Measurements from ENCODE around the gene TBC1D8.

TBC1D8 gene

GRCh38 chr2:100974712-100975520 lies 176.3 kb downstream of the TBC1D8 start:
- DNase-seq (ENCODE audit: low read depth, low spot score) = no peak
- no peak overlapping the region for H3K4me3 ChIP-seq
- H3K9ac ChIP-seq (ENCODE audit: insufficient read length) = no peak overlapping the region
- H3K9me3 ChIP-seq (ENCODE audit: low read depth, low read length) = no peaks in the 10 kb centered on the region
- TF ChIP-seq EZH2 (IDR thresholded peaks at IDR 0.05) = no peak
- no peak for TF ChIP-seq POLR2AphosphoS5 (IDR thresholded peaks at IDR 0.05; ENCODE audit: borderline replicate concordance, low read depth, low read length)
- no peak for TF ChIP-seq FOXP2 (optimal IDR thresholded peaks at IDR 0.05; ENCODE audit: control extremely low read depth, extremely low read length, insufficient read depth)
- H3K36me3 ChIP-seq (ENCODE audit: insufficient read depth, low read length) = no peaks in the 10 kb centered on the region
- H3K27ac ChIP-seq = no peak overlapping the region

DNA sequence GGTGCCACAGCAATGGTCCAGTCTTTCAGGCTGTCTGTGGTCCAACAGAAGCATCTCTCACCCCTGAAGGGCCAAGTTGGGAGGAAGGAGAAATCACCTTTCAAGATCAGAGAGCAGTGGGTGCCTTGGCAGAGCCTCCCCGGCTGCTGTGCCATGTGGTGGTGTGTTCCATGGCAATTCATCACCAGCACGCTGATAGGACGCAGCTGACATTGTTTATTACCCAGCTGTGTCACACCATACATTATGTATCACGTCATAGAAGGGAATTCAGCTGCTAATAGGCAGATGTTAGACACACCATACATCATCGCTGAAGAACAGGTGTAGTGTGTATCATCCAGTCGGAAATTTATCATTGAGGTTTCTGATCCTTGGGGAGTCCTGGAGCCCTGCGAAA lies 178.7 kb downstream of the TBC1D8 start:
- Histone ChIP-seq H3K27ac (no peak overlapping the region), H3K36me3 (ENCODE audit: insufficient read depth, low read length) (no peaks in the 10 kb centered on the region), H3K4me3 (no peak overlapping the region), H3K9me3 (ENCODE audit: low read depth, low read length) (no peaks in the 10 kb centered on the region), H3K9ac (ENCODE audit: insufficient read length) (no peak overlapping the region)
- TF ChIP-seq EZH2 (IDR thresholded peaks at IDR 0.05) (no peak), FOXP2 (optimal IDR thresholded peaks at IDR 0.05; ENCODE audit: control extremely low read depth, extremely low read length, insufficient read depth) (no peak), POLR2AphosphoS5 (IDR thresholded peaks at IDR 0.05; ENCODE audit: borderline replicate concordance, low read depth, low read length) (no peak)
- DNase-seq (ENCODE audit: low read depth, low spot score) = no peak

- TF ChIP-seq FOXP2 (optimal IDR thresholded peaks at IDR 0.05; ENCODE audit: control extremely low read depth, extremely low read length, insufficient read depth) = no peak
- no peak for TF ChIP-seq EZH2 (IDR thresholded peaks at IDR 0.05)
- TF ChIP-seq POLR2AphosphoS5 (IDR thresholded peaks at IDR 0.05; ENCODE audit: borderline replicate concordance, low read depth, low read length) = no peak
Measured at GRCh38 chr2:100971221-100971620, 180.0 kb downstream of the TBC1D8 start.

DNA sequence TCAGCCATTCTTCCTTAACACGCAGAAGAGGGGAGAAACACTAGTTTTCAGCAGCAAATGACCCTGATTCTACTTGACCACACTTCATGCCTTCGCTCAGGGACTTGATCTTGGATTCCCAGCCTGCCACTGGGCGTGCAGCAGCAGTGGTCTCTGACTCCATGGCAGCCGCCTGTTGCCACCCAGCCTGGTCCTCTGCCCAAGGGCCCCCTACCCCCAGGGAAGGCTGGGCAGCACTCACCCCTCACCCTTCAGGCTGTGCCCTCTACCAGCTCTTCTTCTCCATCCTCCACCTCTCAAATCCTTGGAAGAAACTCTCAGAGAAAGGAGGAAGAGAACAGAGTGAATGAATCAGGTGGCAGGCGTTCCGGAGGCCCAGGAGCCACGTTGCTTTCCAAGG lies 181.2 kb downstream of the TBC1D8 start:
- Histone ChIP-seq H3K36me3 (ENCODE audit: insufficient read depth, low read length) (no peaks in the 10 kb centered on the region), H3K9me3 (ENCODE audit: low read depth, low read length) (no peaks in the 10 kb centered on the region), H3K27ac (no peak overlapping the region), H3K4me3 (no peak overlapping the region), H3K9ac (ENCODE audit: insufficient read length) (no peak overlapping the region)
- TF ChIP-seq POLR2AphosphoS5 (IDR thresholded peaks at IDR 0.05; ENCODE audit: borderline replicate concordance, low read depth, low read length) (no peak), EZH2 (IDR thresholded peaks at IDR 0.05) (no peak), FOXP2 (optimal IDR thresholded peaks at IDR 0.05; ENCODE audit: control extremely low read depth, extremely low read length, insufficient read depth) (no peak)
- no peak for DNase-seq (ENCODE audit: low read depth, low spot score)

More at GRCh38 chr2:100971221-100971620, 180.0 kb downstream of the TBC1D8 start:
- Histone ChIP-seq H3K27ac (no peak overlapping the region), H3K9ac (ENCODE audit: insufficient read length) (no peak overlapping the region), H3K4me3 (no peak overlapping the region), H3K9me3 (ENCODE audit: low read depth, low read length) (no peaks in the 10 kb centered on the region), H3K36me3 (ENCODE audit: insufficient read depth, low read length) (no peaks in the 10 kb centered on the region)
- DNase-seq (ENCODE audit: low read depth, low spot score) = no peak

DNA sequence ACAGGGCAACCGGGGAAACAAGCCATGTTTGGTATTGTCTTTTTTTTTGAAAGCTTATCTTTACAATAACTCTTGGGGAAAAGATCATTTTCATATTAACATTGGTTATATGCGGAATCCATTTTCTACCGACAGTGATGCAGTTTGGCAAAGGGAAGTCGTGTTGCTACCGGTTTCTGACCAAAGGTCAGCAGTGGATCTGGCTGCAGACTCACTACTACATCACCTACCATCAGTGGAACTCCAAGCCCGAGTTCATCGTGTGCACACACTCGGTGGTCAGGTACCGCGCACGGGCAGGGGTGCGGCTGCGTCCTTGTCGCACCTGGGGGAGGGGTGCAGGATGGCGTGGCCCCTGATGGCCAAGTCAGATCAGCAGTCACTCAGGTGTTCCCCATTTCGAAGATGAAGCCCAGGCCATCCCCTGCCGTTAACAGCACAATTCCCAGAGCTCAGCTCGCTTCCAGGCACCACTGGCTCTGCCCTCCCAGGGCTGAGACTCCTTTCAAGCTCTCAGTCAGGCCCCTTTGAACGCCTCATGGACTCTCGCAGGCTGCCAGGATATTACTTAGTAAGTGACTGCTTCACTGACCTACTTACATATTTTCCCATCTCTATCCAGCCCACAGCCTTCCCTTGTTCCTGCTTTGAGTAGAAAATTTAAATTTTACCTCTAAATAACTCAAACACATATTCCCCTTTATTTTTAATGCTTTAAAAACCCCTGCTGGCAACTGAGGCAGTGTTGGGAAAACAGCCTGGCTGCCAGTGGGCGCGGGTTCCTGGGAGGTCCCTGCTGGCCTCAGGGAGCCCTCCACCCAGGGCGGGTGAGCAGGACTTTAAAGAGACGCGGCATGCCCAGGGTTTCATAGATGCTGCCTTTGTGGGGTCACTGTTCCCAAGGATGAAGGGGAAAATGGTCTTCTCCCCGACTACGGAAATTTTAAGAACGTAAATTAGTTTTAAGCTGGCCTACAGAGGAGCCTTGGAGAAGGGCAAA lies 182.7 kb downstream of the TBC1D8 start:
- H3K36me3 ChIP-seq (ENCODE audit: insufficient read depth, low read length) = no peaks in the 10 kb centered on the region
- H3K9me3 ChIP-seq (ENCODE audit: low read depth, low read length) = no peaks in the 10 kb centered on the region
- no peak overlapping the region for H3K9ac ChIP-seq (ENCODE audit: insufficient read length)
- no peak overlapping the region for H3K27ac ChIP-seq
- H3K4me3 ChIP-seq = no peak overlapping the region
- DNase-seq (ENCODE audit: low read depth, low spot score) = no peak
- TF ChIP-seq EZH2 (IDR thresholded peaks at IDR 0.05) = no peak
- TF ChIP-seq FOXP2 (optimal IDR thresholded peaks at IDR 0.05; ENCODE audit: control extremely low read depth, extremely low read length, insufficient read depth) = no peak
- no peak for TF ChIP-seq POLR2AphosphoS5 (IDR thresholded peaks at IDR 0.05; ENCODE audit: borderline replicate concordance, low read depth, low read length)

DNA sequence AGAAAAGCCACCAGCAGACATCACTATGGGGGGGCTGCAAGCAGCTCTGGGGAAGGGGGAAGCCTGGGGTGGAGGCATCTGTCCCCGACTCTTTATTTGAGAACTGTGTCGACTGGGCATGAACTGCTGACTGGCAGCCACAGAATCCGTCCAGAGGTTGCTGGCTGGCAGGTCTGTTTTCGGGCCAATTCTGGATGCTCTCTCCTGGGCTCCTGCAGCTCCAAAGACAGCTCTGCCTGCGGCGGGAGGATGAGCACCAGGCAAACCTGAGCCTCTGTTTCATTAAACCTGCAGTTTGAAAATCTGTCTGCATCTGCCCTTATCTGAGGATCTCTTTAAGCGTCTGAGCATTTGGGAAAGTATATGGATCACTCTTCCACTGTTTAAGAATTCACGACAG lies 183.5 kb downstream of the TBC1D8 start:
- Histone ChIP-seq H3K36me3 (ENCODE audit: insufficient read depth, low read length) (no peaks in the 10 kb centered on the region), H3K9ac (ENCODE audit: insufficient read length) (no peak overlapping the region), H3K9me3 (ENCODE audit: low read depth, low read length) (no peaks in the 10 kb centered on the region), H3K4me3 (no peak overlapping the region), H3K27ac (no peak overlapping the region)
- TF ChIP-seq EZH2 (IDR thresholded peaks at IDR 0.05) = no peak
- no peak for TF ChIP-seq POLR2AphosphoS5 (IDR thresholded peaks at IDR 0.05; ENCODE audit: borderline replicate concordance, low read depth, low read length)
- TF ChIP-seq FOXP2 (optimal IDR thresholded peaks at IDR 0.05; ENCODE audit: control extremely low read depth, extremely low read length, insufficient read depth) = no peak
- DNase-seq (ENCODE audit: low read depth, low spot score) = no peak

- no peak overlapping the region for H3K27ac ChIP-seq
- TF ChIP-seq POLR2AphosphoS5 (IDR thresholded peaks at IDR 0.05; ENCODE audit: borderline replicate concordance, low read depth, low read length) (no peak), FOXP2 (optimal IDR thresholded peaks at IDR 0.05; ENCODE audit: control extremely low read depth, extremely low read length, insufficient read depth) (no peak), EZH2 (IDR thresholded peaks at IDR 0.05) (no peak)
- no peak overlapping the region for H3K9ac ChIP-seq (ENCODE audit: insufficient read length)
- H3K4me3 ChIP-seq = no peak overlapping the region
- H3K36me3 ChIP-seq (ENCODE audit: insufficient read depth, low read length) = no peaks in the 10 kb centered on the region
- no peaks in the 10 kb centered on the region for H3K9me3 ChIP-seq (ENCODE audit: low read depth, low read length)
- no peak for DNase-seq (ENCODE audit: low read depth, low spot score)
Measured at GRCh38 chr2:100965596-100965995, 185.6 kb downstream of the TBC1D8 start.

GRCh38 chr2:100964681-100965169 lies 186.5 kb downstream of the TBC1D8 start:
- Histone ChIP-seq H3K36me3 (ENCODE audit: insufficient read depth, low read length) (no peaks in the 10 kb centered on the region), H3K27ac (no peak overlapping the region), H3K9ac (ENCODE audit: insufficient read length) (no peak overlapping the region), H3K4me3 (no peak overlapping the region), H3K9me3 (ENCODE audit: low read depth, low read length) (no peaks in the 10 kb centered on the region)
- TF ChIP-seq FOXP2 (optimal IDR thresholded peaks at IDR 0.05; ENCODE audit: control extremely low read depth, extremely low read length, insufficient read depth) (no peak), EZH2 (IDR thresholded peaks at IDR 0.05) (no peak), POLR2AphosphoS5 (IDR thresholded peaks at IDR 0.05; ENCODE audit: borderline replicate concordance, low read depth, low read length) (no peak)
- DNase-seq (ENCODE audit: low read depth, low spot score) = no peak
